GM12878 (cell line): Measurements from ENCODE around the gene ZNF423. TPM values are rescaled to one million over a fixed set of nuclear protein-coding genes. Genes with fewer than 3 reads are reported as not detected.

Experiments used
- ATAC-seq: fragments of 200-7000 bp; cut with Tn5 transposase; 3 replicates; pipeline ENCODE4 v1.9.1; 2020; ENCODE audit warnings: mild to moderate bottlenecking, moderate library complexity
- BruUV-seq: library from RNA; stranded (reverse); fragments of 400-500 nt; replicated peaks from 2 replicates; lab custom pipeline; 2021; lab: Mats Ljungman, UMichigan
- CTCF ChIA-PET: fragments of 300-600 bp; sonication (Branson Sonifier 250); formaldehyde crosslinking; extraction: SDS; loops from one replicate; lab custom pipeline; 2021; ENCODE audit warnings: inconsistent platforms; lab: Yijun Ruan, JAX
- POLR2A ChIA-PET: fragments of 350-600 bp; formaldehyde crosslinking; extraction: SDS; loops from one replicate; lab custom pipeline; 2021; ENCODE audit warnings: inconsistent platforms; lab: Charles Lee
- RAD21 ChIA-PET: fragments of 300-600 bp; sonication (Branson Sonifier 250); formaldehyde crosslinking; loops from one replicate; lab custom pipeline; 2023; ENCODE audit warnings: antibody characterized with exemption; ENCODE audit not compliant: unreplicated experiment; lab: Charles Lee
- SMC1A ChIA-PET: fragments of 300-600 bp; sonication (Branson Sonifier 250); formaldehyde crosslinking; loops from one replicate; lab custom pipeline; 2023; ENCODE audit not compliant: unreplicated experiment, uncharacterized antibody; lab: Charles Lee
- DNase-seq: peaks from one replicate; pipeline ENCODE4 v3.0.0-alpha.2; 2011; ENCODE audit warnings: low read depth, low spot score
- FAIRE-seq: peaks from 3 replicates; lab custom pipeline; 2011; peaks lifted over from hg19 to GRCh38; lab: Jason Lieb, UNC
- H2AFZ ChIP-seq: 2 replicates; pipeline ENCODE4 v1.6.0; 2011; ENCODE audit warnings: low read depth, low read length, control low read depth; ENCODE audit not compliant: control insufficient read depth
- H3K27ac ChIP-seq: 2 replicates; pipeline ENCODE4 v1.5.1; 2011; ENCODE audit warnings: control low read depth; ENCODE audit not compliant: control insufficient read depth, insufficient read depth
- H3K27me3 ChIP-seq, 2 experiments: replicated peaks in 1 of 2; 2 replicates each; pipeline versions ENCODE4 v1.6.0 to v1.6.1; 2011; ENCODE audit warnings: low read length in 1 of 2; ENCODE audit not compliant: control insufficient read depth in 2 of 2, insufficient read depth in 2 of 2
- H3K36me3 ChIP-seq, 2 experiments: 2 replicates each; pipeline ENCODE4 v1.5.1; 2011; ENCODE audit warnings: low read length in 1 of 2; ENCODE audit not compliant: control insufficient read depth in 2 of 2, insufficient read depth in 2 of 2
- H3K4me1 ChIP-seq: 2 replicates; pipeline ENCODE4 v1.6.1; 2011; ENCODE audit warnings: mild to moderate bottlenecking, low read length, moderate library complexity, mixed read lengths; ENCODE audit not compliant: control insufficient read depth, insufficient read depth
- H3K4me2 ChIP-seq: 2 replicates; pipeline ENCODE4 v1.6.0; 2011; ENCODE audit warnings: control low read depth; ENCODE audit not compliant: control insufficient read depth, insufficient read depth
- H3K4me3 ChIP-seq: fragments of 200-600 bp; sonication (generic); 2 replicates; pipeline ENCODE4 v1.5.1; 2016
- H3K79me2 ChIP-seq: 2 replicates; pipeline ENCODE4 v1.6.0; 2011; ENCODE audit warnings: low read length; ENCODE audit not compliant: control insufficient read depth, insufficient read depth
- H3K9ac ChIP-seq: 2 replicates; pipeline ENCODE4 v1.8.0; 2011; ENCODE audit warnings: low read length, control low read depth, mixed read lengths; ENCODE audit not compliant: control insufficient read depth, insufficient read depth
- H3K9me3 ChIP-seq: replicated peaks from 3 replicates; pipeline ENCODE4 v1.5.1; 2011; ENCODE audit warnings: mild to moderate bottlenecking, low read length; ENCODE audit not compliant: control insufficient read depth, insufficient read depth
- H4K20me1 ChIP-seq: 2 replicates; pipeline ENCODE4 v1.6.0; 2011; ENCODE audit not compliant: control insufficient read depth, insufficient read depth
- CUX1 ChIP-seq: IDR thresholded peaks from 2 replicates; pipeline ENCODE4 v1.6.1; 2012; ENCODE audit warnings: improper control_type of control experiment, low read depth, low read length; ENCODE audit not compliant: insufficient replicate concordance
- FOXK2 ChIP-seq: fragments of 450-650 bp; IDR thresholded peaks from 2 replicates; pipeline ENCODE4 v1.6.1; 2017; ENCODE audit warnings: mild to moderate bottlenecking, moderate library complexity
- IRF4 ChIP-seq: IDR thresholded peaks from 2 replicates; pipeline ENCODE4 v1.6.1; 2011; ENCODE audit warnings: low read depth, low read length
- MEF2A ChIP-seq: IDR thresholded peaks from 2 replicates; pipeline ENCODE4 v1.6.1; 2011; ENCODE audit warnings: low read depth, mild to moderate bottlenecking, low read length, moderate library complexity; ENCODE audit not compliant: insufficient read depth
- MTA2 ChIP-seq: fragments of 450-650 bp; IDR thresholded peaks from 2 replicates; pipeline ENCODE4 v1.6.1; 2016; ENCODE audit warnings: low read depth, mild to moderate bottlenecking, moderate library complexity
- NFIC ChIP-seq: IDR thresholded peaks from 2 replicates; pipeline ENCODE4 v1.6.1; 2012; ENCODE audit warnings: low read depth, mild to moderate bottlenecking, inconsistent platforms, low read length, moderate library complexity
- RAD51 ChIP-seq: fragments of 450-650 bp; IDR thresholded peaks from 2 replicates; pipeline ENCODE4 v1.6.1; 2016; ENCODE audit warnings: moderate library complexity, mild to moderate bottlenecking, inconsistent platforms
- RBBP5 ChIP-seq: fragments of 200-600 bp; sonication (generic); conservative IDR thresholded peaks from 2 replicates; pipeline ENCODE4 v1.6.1; 2016
- TBL1XR1 ChIP-seq: IDR thresholded peaks from 2 replicates; pipeline ENCODE4 v1.6.1; 2012; ENCODE audit warnings: low read depth, low read length, improper control_type of control experiment
- WRNIP1 ChIP-seq: IDR thresholded peaks from 2 replicates; pipeline ENCODE4 v1.6.1; 2011; ENCODE audit warnings: low read depth, low read length, improper control_type of control experiment, borderline replicate concordance
- WGBS: methylation state at CpG from one replicate; pipeline ENCODE4 v1.1.6; 2016; ENCODE audit warnings: low lambda C conversion rate; ENCODE audit not compliant: insufficient replicate concordance, insufficient coverage; ENCODE audit errors: missing lambda C conversion rate; 5-methylcytosine and 5-hydroxymethylcytosine counted together
- in situ Hi-C: fragments of 300-500 bp; cut with MboI; formaldehyde crosslinking; loops from 9 replicates; pipeline ENCODE4 v1.14.3; 2018; ENCODE audit warnings: mixed read lengths
- intact Hi-C: fragments of 100-400 bp; cut with micrococcal nuclease; formaldehyde crosslinking; loops from one replicate; pipeline ENCODE4 v1.14.2; 2022; ENCODE audit not compliant: unreplicated experiment
- polyA plus RNA-seq, 11 experiments: library from polyadenylated mRNA; depleted of rRNA in 4 of 11; unstranded in 6 of 11; stranded (reverse) in 5 of 11; fragments of >200 nt; fragmentation: Nextera tagmentation in 4 of 11; fragmentation: Illumina TruSeq in 1 of 11; extraction: Ambion mirVana in 4 of 11; extraction: Trizol in 1 of 11; gene quantifications; 1 replicate in 1 of 11; 2 replicates in 10 of 11; pipeline versions ENCODE4 v1.2.1 to v1.2.3, GENCODE V29; 2011 to 2016; ENCODE audit warnings: inconsistent platforms in 2 of 11, missing spikeins in 2 of 11, low read depth in 1 of 11
- total RNA-seq, 4 experiments: library from RNA; depleted of rRNA in 3 of 4; stranded (reverse); fragments of >200 nt in 3 of 4; fragmentation: Illumina TruSeq in 1 of 4; extraction: Trizol in 1 of 4; gene quantifications; 2 replicates each; pipeline versions ENCODE4 v1.2.1 to v1.2.3, GENCODE V29; 2013 to 2021

The ZNF423 gene
- total and polyA plus RNA-seq, 10 of the 15 experiments (the other 5 are each of a cell fraction or from before 2014, with no cell fraction given) = 0.03 to 0.64 (median 0.10) TPM

- ChIA-PET SMC1A (no interaction called here), POLR2A (no interaction called here), CTCF (no interaction called here), RAD21 (interaction anchor here (0.8 kb wide), 1 partner anchor 60 kb away, joined by 3 read pairs; no protein-coding TSS in a partner anchor)
- Histone ChIP-seq H3K27me3 (no peaks in the 10 kb centered on the region; a peak in 2 of 4 replicates), H3K4me3 (no peak overlapping the region), H4K20me1 (no peaks in the 10 kb centered on the region), H2AFZ (no peak overlapping the region), H3K4me2 (no peak overlapping the region), H3K4me1 (peaks cover 8% of the 10 kb centered on the region), H3K36me3 (no peaks in the 10 kb centered on the region), H3K79me2 (no peaks in the 10 kb centered on the region), H3K9me3 (no peaks in the 10 kb centered on the region), H3K9ac (no peak overlapping the region), H3K27ac (no peak overlapping the region)
- no TSS peak for BruUV-seq
- DNase-seq (no peak), FAIRE-seq (no peak), ATAC-seq (no peak)
- intact Hi-C loops (no loop called here), in situ Hi-C loops (no loop called here)
- 77% methylated on average over 15 of the region's 15 CpGs for WGBS
- TF ChIP-seq RAD51 = no peak
- no peak for TF ChIP-seq RBBP5
- TF ChIP-seq NFIC = no peak
- no peak for TF ChIP-seq TBL1XR1
- no peak for TF ChIP-seq FOXK2
- TF ChIP-seq WRNIP1 = no peak
- no peak for TF ChIP-seq MEF2A
- TF ChIP-seq CUX1 = no peak
- TF ChIP-seq IRF4 = no peak
- TF ChIP-seq MTA2 = no peak
Observed at GRCh38 chr16:49532873-49533272, 323.0 kb downstream of the ZNF423 start.
